ENCODE data around the gene LAMA2.

The LAMA2 gene

DNA sequence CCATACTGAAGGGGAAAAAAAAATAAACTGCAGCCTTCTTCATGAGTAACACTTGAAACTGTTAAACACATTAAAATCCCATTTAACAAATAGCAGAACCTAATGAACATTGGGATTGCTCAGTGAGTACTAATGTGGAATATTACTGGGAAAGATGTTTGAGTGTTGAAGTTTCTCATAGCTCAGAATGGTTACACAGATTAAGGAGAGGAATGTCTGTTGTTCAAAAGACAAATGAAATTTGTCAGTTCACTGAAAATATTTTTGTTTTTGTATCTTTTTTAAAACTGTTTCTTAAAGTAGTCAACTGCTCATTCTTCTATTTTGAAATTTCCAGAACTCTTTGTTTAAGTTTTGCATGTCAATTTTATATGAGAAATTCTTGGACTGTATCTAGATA lies 374.3 kb downstream of the LAMA2 start:
- TF ChIP-seq EP300 (IDR thresholded peaks at IDR 0.05; ENCODE audit: borderline replicate concordance) (no peak), TCF12 (IDR thresholded peaks at IDR 0.05; ENCODE audit: low read depth) (no peak), CEBPB (IDR thresholded peaks at IDR 0.05) (no peak), NFIC (IDR thresholded peaks at IDR 0.05) (no peak), EGR1 (IDR thresholded peaks at IDR 0.05) (no peak), FOXM1 (IDR thresholded peaks at IDR 0.05; ENCODE audit: borderline replicate concordance, low read depth) (no peak), ZBTB7A (IDR thresholded peaks at IDR 0.05; ENCODE audit: low read depth) (no peak), RAD21 (IDR thresholded peaks at IDR 0.05; ENCODE audit: low read depth) (no peak), TEAD4 (IDR thresholded peaks at IDR 0.05) (no peak), TAF1 (IDR thresholded peaks at IDR 0.05; ENCODE audit: low read depth) (no peak), CREB1 (IDR thresholded peaks at IDR 0.05; ENCODE audit: low read depth) (no peak), YY1 (IDR thresholded peaks at IDR 0.05; ENCODE audit: low read depth) (no peak)
- TF ChIP-seq, protein P1, sequence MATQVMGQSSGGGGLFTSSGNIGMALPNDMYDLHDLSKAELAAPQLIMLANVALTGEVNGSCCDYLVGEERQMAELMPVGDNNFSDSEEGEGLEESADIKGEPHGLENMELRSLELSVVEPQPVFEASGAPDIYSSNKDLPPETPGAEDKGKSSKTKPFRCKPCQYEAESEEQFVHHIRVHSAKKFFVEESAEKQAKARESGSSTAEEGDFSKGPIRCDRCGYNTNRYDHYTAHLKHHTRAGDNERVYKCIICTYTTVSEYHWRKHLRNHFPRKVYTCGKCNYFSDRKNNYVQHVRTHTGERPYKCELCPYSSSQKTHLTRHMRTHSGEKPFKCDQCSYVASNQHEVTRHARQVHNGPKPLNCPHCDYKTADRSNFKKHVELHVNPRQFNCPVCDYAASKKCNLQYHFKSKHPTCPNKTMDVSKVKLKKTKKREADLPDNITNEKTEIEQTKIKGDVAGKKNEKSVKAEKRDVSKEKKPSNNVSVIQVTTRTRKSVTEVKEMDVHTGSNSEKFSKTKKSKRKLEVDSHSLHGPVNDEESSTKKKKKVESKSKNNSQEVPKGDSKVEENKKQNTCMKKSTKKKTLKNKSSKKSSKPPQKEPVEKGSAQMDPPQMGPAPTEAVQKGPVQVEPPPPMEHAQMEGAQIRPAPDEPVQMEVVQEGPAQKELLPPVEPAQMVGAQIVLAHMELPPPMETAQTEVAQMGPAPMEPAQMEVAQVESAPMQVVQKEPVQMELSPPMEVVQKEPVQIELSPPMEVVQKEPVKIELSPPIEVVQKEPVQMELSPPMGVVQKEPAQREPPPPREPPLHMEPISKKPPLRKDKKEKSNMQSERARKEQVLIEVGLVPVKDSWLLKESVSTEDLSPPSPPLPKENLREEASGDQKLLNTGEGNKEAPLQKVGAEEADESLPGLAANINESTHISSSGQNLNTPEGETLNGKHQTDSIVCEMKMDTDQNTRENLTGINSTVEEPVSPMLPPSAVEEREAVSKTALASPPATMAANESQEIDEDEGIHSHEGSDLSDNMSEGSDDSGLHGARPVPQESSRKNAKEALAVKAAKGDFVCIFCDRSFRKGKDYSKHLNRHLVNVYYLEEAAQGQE (IDR thresholded peaks at IDR 0.05; ENCODE audit: low read depth) = no peak
- TF ChIP-seq, protein P2, sequence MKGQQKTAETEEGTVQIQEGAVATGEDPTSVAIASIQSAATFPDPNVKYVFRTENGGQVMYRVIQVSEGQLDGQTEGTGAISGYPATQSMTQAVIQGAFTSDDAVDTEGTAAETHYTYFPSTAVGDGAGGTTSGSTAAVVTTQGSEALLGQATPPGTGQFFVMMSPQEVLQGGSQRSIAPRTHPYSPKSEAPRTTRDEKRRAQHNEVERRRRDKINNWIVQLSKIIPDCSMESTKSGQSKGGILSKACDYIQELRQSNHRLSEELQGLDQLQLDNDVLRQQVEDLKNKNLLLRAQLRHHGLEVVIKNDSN (IDR thresholded peaks at IDR 0.05) = no peak
- TF ChIP-seq, protein P3, sequence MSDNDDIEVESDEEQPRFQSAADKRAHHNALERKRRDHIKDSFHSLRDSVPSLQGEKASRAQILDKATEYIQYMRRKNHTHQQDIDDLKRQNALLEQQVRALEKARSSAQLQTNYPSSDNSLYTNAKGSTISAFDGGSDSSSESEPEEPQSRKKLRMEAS (IDR thresholded peaks at IDR 0.05) = no peak

DNA sequence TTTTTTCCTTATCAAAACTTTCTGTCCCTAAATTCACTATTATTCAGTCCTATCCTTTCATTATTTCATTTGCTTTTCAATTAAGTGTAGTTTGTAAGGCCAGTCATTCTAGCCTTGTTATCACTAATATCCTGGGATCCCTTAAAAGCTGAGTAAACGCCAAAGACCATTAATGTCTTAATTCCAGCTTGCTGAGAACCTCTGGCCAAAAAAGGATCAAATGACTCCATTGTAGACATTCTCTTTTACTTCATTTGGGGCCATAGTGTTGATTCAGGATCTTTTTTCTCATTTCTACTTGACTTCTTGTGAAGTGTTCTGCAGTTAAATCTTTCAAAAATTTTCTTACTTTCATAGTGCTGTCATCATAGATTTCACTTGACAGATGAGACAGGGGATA lies 379.7 kb downstream of the LAMA2 start:
- no peak for TF ChIP-seq RAD21 (IDR thresholded peaks at IDR 0.05; ENCODE audit: low read depth)
- no peak for TF ChIP-seq CEBPB (IDR thresholded peaks at IDR 0.05)
- TF ChIP-seq, protein P2 (IDR thresholded peaks at IDR 0.05) = no peak
- TF ChIP-seq, protein P1 (IDR thresholded peaks at IDR 0.05; ENCODE audit: low read depth) = no peak
- TF ChIP-seq EP300 (IDR thresholded peaks at IDR 0.05; ENCODE audit: borderline replicate concordance) = no peak
- TF ChIP-seq TEAD4 (IDR thresholded peaks at IDR 0.05) = no peak
- TF ChIP-seq FOXM1 (IDR thresholded peaks at IDR 0.05; ENCODE audit: borderline replicate concordance, low read depth) = no peak
- no peak for TF ChIP-seq TAF1 (IDR thresholded peaks at IDR 0.05; ENCODE audit: low read depth)
- no peak for TF ChIP-seq TCF12 (IDR thresholded peaks at IDR 0.05; ENCODE audit: low read depth)
- TF ChIP-seq EGR1 (IDR thresholded peaks at IDR 0.05) = no peak
- no peak for TF ChIP-seq ZBTB7A (IDR thresholded peaks at IDR 0.05; ENCODE audit: low read depth)
- no peak for TF ChIP-seq YY1 (IDR thresholded peaks at IDR 0.05; ENCODE audit: low read depth)
- TF ChIP-seq, protein P3 (IDR thresholded peaks at IDR 0.05) = no peak

DNA sequence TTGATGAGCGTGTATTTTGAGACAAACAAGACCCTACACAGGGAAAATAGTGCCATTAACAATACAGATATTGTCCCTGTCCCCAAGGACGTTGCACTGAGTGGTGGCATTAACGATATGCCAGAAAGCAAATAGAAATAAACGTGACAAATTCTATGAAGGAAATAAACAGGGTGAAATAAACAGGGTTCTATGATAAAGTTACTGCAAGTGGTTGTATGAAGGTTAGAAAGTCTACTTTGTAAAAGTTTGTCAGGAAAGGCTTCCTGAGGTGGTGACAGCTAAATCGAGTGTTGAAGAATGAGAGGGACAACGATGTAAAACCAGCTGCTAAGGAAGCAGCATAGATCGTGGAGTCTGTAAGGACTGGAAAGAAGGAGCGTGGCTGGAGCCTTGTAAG lies 380.2 kb downstream of the LAMA2 start:
- TF ChIP-seq TCF12 (IDR thresholded peaks at IDR 0.05; ENCODE audit: low read depth) = no peak
- no peak for TF ChIP-seq EP300 (IDR thresholded peaks at IDR 0.05; ENCODE audit: borderline replicate concordance)
- TF ChIP-seq TAF1 (IDR thresholded peaks at IDR 0.05; ENCODE audit: low read depth) = no peak
- no peak for TF ChIP-seq FOXM1 (IDR thresholded peaks at IDR 0.05; ENCODE audit: borderline replicate concordance, low read depth)
- TF ChIP-seq, protein P3 (IDR thresholded peaks at IDR 0.05) = no peak
- TF ChIP-seq, protein P1 (IDR thresholded peaks at IDR 0.05; ENCODE audit: low read depth) = no peak
- no peak for TF ChIP-seq CREB1 (IDR thresholded peaks at IDR 0.05; ENCODE audit: low read depth)
- TF ChIP-seq ZBTB7A (IDR thresholded peaks at IDR 0.05; ENCODE audit: low read depth) = no peak
- no peak for TF ChIP-seq NFIC (IDR thresholded peaks at IDR 0.05)
- TF ChIP-seq, protein P2 (IDR thresholded peaks at IDR 0.05) = no peak
- no peak for TF ChIP-seq EGR1 (IDR thresholded peaks at IDR 0.05)
- TF ChIP-seq TEAD4 (IDR thresholded peaks at IDR 0.05) = no peak
- no peak for TF ChIP-seq RAD21 (IDR thresholded peaks at IDR 0.05; ENCODE audit: low read depth)
- no peak for TF ChIP-seq CEBPB (IDR thresholded peaks at IDR 0.05)
